ENCODE measurements around the gene FMN1.

The FMN1 gene

DNA sequence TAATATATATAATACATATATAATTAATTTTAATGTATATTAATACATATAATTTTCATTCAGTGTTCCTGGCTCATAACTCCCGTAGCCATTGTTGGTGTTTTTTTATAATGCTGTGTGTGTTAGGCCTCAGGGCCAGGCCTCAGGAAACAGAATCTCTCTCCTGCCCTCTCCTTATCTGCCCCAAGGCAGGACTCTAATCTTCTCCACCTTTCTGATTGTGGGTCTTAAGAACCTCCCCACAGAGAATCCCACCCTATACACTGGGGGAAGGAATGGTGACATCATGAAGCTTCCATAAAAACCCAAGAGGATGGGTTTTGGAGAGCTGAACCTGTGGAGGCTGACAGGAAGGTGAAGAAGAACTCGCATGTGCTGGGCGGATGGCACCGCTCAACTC, 4.0 kb upstream of the FMN1 start:
- Histone ChIP-seq H3K27ac (ENCODE audit: low read depth, low read length) (no peak overlapping the region), H3K27me3 (ENCODE audit: insufficient read depth, low read length) (peaks cover 16% of the 10 kb centered on the region), H3K36me3 (ENCODE audit: insufficient read depth, low read length) (no peaks in the 10 kb centered on the region), H3K79me2 (ENCODE audit: control insufficient read depth, insufficient read depth, low read length, unreplicated experiment) (no peaks in the 10 kb centered on the region), H2AFZ (ENCODE audit: low read length, unreplicated experiment) (no peak overlapping the region), H3K4me1 (ENCODE audit: control insufficient read depth, insufficient read depth, low read length, unreplicated experiment) (peaks cover 6% of the 10 kb centered on the region), H3K4me3 (ENCODE audit: low read depth, low read length) (no peak overlapping the region)

GRCh38 chr15:33197636-33198035, 3.1 kb upstream of the FMN1 start:
- Histone ChIP-seq H3K4me1 (ENCODE audit: control insufficient read depth, insufficient read depth, low read length, unreplicated experiment) (peaks cover 6% of the 10 kb centered on the region), H3K27ac (ENCODE audit: low read depth, low read length) (no peak overlapping the region), H2AFZ (ENCODE audit: low read length, unreplicated experiment) (no peak overlapping the region), H3K36me3 (ENCODE audit: insufficient read depth, low read length) (no peaks in the 10 kb centered on the region), H3K79me2 (ENCODE audit: control insufficient read depth, insufficient read depth, low read length, unreplicated experiment) (no peaks in the 10 kb centered on the region), H3K27me3 (ENCODE audit: insufficient read depth, low read length) (peaks cover 25% of the 10 kb centered on the region), H3K4me3 (ENCODE audit: low read depth, low read length) (no peak overlapping the region)

GRCh38 chr15:33194237-33194636, 277 bp downstream of the FMN1 start:
- H3K4me3 ChIP-seq (ENCODE audit: low read depth, low read length): peak overlapping the region; percentile 78
- H3K27ac ChIP-seq (ENCODE audit: low read depth, low read length): no peak overlapping the region
- no peaks in the 10 kb centered on the region for H3K79me2 ChIP-seq (ENCODE audit: control insufficient read depth, insufficient read depth, low read length, unreplicated experiment)
- peak overlapping the region; percentile 28 for H2AFZ ChIP-seq (ENCODE audit: low read length, unreplicated experiment)
- peaks cover 43% of the 10 kb centered on the region for H3K27me3 ChIP-seq (ENCODE audit: insufficient read depth, low read length)
- no peaks in the 10 kb centered on the region for H3K4me1 ChIP-seq (ENCODE audit: control insufficient read depth, insufficient read depth, low read length, unreplicated experiment)
- H3K36me3 ChIP-seq (ENCODE audit: insufficient read depth, low read length): no peaks in the 10 kb centered on the region

GRCh38 chr15:33191591-33191990, 2.9 kb downstream of the FMN1 start:
- Histone ChIP-seq H2AFZ (ENCODE audit: low read length, unreplicated experiment) (no peak overlapping the region), H3K36me3 (ENCODE audit: insufficient read depth, low read length) (no peaks in the 10 kb centered on the region), H3K27me3 (ENCODE audit: insufficient read depth, low read length) (peaks cover 58% of the 10 kb centered on the region), H3K4me1 (ENCODE audit: control insufficient read depth, insufficient read depth, low read length, unreplicated experiment) (no peaks in the 10 kb centered on the region), H3K27ac (ENCODE audit: low read depth, low read length) (no peak overlapping the region), H3K4me3 (ENCODE audit: low read depth, low read length) (no peak overlapping the region), H3K79me2 (ENCODE audit: control insufficient read depth, insufficient read depth, low read length, unreplicated experiment) (no peaks in the 10 kb centered on the region)

GRCh38 chr15:33190539-33190938, 4.0 kb downstream of the FMN1 start:
- no peaks in the 10 kb centered on the region for H3K36me3 ChIP-seq (ENCODE audit: insufficient read depth, low read length)
- H3K27me3 ChIP-seq (ENCODE audit: insufficient read depth, low read length): peaks cover 58% of the 10 kb centered on the region
- no peak overlapping the region for H3K4me3 ChIP-seq (ENCODE audit: low read depth, low read length)
- no peak overlapping the region for H2AFZ ChIP-seq (ENCODE audit: low read length, unreplicated experiment)
- H3K79me2 ChIP-seq (ENCODE audit: control insufficient read depth, insufficient read depth, low read length, unreplicated experiment): no peaks in the 10 kb centered on the region
- H3K27ac ChIP-seq (ENCODE audit: low read depth, low read length): no peak overlapping the region
- H3K4me1 ChIP-seq (ENCODE audit: control insufficient read depth, insufficient read depth, low read length, unreplicated experiment): no peaks in the 10 kb centered on the region

DNA sequence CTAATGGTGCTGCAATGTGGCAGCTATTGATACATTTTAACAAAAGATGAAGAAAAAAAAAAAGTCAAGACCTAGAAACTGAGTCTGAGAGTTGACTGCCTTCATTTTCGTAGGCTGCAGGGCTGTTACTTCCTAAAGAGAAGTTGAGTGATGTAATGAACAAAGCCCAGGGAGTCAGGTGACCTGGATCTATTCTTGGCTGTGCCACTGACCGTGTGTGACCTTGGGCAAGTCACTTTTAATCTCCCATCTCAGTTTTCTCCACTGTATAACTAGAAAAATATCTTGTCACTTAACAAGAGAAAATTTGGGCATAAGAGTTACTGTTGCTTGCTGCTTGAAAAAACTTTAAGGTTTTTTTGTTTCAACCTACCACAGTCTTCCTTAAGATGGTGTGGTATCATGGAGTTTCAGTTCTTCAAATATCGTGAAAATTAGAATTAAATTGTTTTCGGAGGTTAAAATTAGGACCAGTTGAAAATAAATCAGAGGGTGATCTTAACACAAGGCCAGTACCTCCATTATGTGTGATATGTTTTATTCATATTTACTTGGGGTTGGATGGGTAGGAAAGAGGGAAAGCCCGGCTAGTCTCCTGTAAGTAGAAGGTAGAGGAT, 5.8 kb downstream of the FMN1 start:
- Histone ChIP-seq H3K79me2 (ENCODE audit: control insufficient read depth, insufficient read depth, low read length, unreplicated experiment) (no peaks in the 10 kb centered on the region), H3K4me3 (ENCODE audit: low read depth, low read length) (no peak overlapping the region), H3K36me3 (ENCODE audit: insufficient read depth, low read length) (no peaks in the 10 kb centered on the region), H3K4me1 (ENCODE audit: control insufficient read depth, insufficient read depth, low read length, unreplicated experiment) (no peaks in the 10 kb centered on the region), H3K27ac (ENCODE audit: low read depth, low read length) (no peak overlapping the region), H3K27me3 (ENCODE audit: insufficient read depth, low read length) (peaks cover 57% of the 10 kb centered on the region), H2AFZ (ENCODE audit: low read length, unreplicated experiment) (no peak overlapping the region)

GRCh38 chr15:33188159-33188558, 6.4 kb downstream of the FMN1 start:
- Histone ChIP-seq H3K4me3 (ENCODE audit: low read depth, low read length) (no peak overlapping the region), H3K79me2 (ENCODE audit: control insufficient read depth, insufficient read depth, low read length, unreplicated experiment) (no peaks in the 10 kb centered on the region), H3K4me1 (ENCODE audit: control insufficient read depth, insufficient read depth, low read length, unreplicated experiment) (no peaks in the 10 kb centered on the region), H3K36me3 (ENCODE audit: insufficient read depth, low read length) (no peaks in the 10 kb centered on the region), H3K27ac (ENCODE audit: low read depth, low read length) (no peak overlapping the region), H2AFZ (ENCODE audit: low read length, unreplicated experiment) (no peak overlapping the region), H3K27me3 (ENCODE audit: insufficient read depth, low read length) (peaks cover 51% of the 10 kb centered on the region)

DNA sequence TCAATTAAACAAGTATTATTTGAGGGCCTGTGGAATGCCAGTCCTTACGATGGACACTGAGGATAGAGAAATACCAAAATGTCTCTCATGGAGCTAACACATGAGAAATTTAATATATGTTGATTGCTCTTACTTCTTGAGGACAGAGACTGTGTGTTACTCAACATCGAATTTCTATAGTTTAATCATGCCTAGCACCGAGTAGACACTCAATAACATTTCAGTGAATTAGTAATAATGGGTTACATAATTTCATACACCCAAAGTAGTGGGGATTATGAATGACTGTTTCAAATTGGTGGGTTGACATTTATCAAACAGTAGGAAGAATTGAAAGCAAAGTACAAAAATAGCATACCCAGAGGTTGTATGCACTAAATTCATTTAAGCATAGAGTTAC, 11.2 kb downstream of the FMN1 start:
- Histone ChIP-seq H3K27me3 (ENCODE audit: insufficient read depth, low read length) (peaks cover 6% of the 10 kb centered on the region), H3K36me3 (ENCODE audit: insufficient read depth, low read length) (no peaks in the 10 kb centered on the region), H3K79me2 (ENCODE audit: control insufficient read depth, insufficient read depth, low read length, unreplicated experiment) (no peaks in the 10 kb centered on the region), H3K4me3 (ENCODE audit: low read depth, low read length) (no peak overlapping the region), H3K4me1 (ENCODE audit: control insufficient read depth, insufficient read depth, low read length, unreplicated experiment) (no peaks in the 10 kb centered on the region), H3K27ac (ENCODE audit: low read depth, low read length) (no peak overlapping the region), H2AFZ (ENCODE audit: low read length, unreplicated experiment) (no peak overlapping the region)

DNA sequence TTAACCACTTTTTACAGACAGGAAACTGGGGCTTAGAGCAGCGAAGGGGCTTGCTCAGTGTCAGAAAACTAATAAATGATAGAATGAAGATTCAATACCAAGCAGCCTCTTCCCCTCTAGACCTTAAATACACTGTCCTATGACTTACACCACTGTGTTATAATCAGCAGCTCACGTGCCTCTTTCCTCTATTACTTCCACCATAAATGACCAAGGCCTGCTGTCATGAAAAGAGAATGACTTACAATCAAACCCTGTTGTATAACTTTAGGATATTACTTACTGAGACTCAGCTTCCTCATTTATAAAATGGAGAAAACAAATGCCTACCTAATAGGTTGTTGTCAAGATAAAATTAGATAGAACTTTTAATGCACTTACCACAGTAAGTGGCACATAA, 11.6 kb downstream of the FMN1 start:
- Histone ChIP-seq H3K27me3 (ENCODE audit: insufficient read depth, low read length) (0 out of 2 replicates have a peak, but pooled peaks cover 3% of the 10 kb centered on the region), H3K27ac (ENCODE audit: low read depth, low read length) (no peak overlapping the region), H3K4me1 (ENCODE audit: control insufficient read depth, insufficient read depth, low read length, unreplicated experiment) (no peaks in the 10 kb centered on the region), H3K36me3 (ENCODE audit: insufficient read depth, low read length) (no peaks in the 10 kb centered on the region), H2AFZ (ENCODE audit: low read length, unreplicated experiment) (no peak overlapping the region), H3K4me3 (ENCODE audit: low read depth, low read length) (no peak overlapping the region), H3K79me2 (ENCODE audit: control insufficient read depth, insufficient read depth, low read length, unreplicated experiment) (no peaks in the 10 kb centered on the region)

DNA sequence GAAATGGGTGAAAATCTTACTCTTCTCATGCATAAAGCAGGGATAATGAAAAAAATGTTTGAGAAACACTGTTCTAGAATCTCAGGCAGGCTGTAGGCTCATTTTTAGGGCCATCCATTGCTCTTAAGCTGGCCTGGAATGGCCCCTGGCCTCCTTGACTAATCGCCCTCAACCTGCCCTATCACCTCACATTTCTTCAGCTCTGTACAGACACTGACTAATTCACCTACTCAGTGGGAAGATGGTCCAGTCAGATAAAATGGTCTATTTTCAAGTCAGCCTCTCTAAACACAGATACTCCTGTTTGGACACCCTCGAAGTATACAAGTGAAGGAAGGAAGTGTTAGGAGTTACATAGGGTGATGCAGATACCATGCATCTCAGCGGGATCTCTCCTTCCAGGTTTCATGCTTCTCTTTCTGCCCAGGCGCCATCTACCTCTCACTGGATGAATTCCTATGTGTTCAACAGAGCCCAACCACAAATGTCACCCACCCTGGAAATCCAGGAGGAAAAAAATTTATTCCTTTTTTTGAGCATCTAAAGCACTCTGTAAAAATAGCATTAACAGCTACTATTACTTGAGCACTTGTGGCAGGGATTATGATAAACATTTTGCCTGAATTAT, 12.1 kb downstream of the FMN1 start:
- Histone ChIP-seq H3K4me1 (ENCODE audit: control insufficient read depth, insufficient read depth, low read length, unreplicated experiment) (no peaks in the 10 kb centered on the region), H3K27ac (ENCODE audit: low read depth, low read length) (no peak overlapping the region), H3K36me3 (ENCODE audit: insufficient read depth, low read length) (no peaks in the 10 kb centered on the region), H3K79me2 (ENCODE audit: control insufficient read depth, insufficient read depth, low read length, unreplicated experiment) (no peaks in the 10 kb centered on the region), H3K27me3 (ENCODE audit: insufficient read depth, low read length) (0 out of 2 replicates have a peak, but pooled peaks cover 2% of the 10 kb centered on the region), H2AFZ (ENCODE audit: low read length, unreplicated experiment) (no peak overlapping the region), H3K4me3 (ENCODE audit: low read depth, low read length) (no peak overlapping the region)

DNA sequence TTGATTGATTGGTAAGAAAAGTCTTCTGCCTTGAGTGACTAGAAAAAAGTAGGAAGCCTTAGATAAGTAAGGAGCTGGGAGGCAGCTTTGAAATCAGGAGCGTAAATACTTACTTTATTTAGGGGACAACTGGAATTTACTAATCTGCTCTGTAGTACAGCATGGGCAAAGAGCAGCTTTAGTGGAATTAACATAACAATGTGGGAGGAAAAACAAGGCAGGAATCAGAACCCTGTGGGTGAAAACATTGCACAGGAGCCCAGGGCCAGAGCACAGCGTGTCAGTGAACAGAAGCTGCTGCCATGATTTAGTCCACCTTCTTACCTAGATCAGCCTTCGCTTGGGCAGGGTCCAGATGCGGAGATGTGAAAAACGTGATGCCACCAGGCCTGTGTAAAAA, 14.6 kb downstream of the FMN1 start:
- Histone ChIP-seq H3K4me1 (ENCODE audit: control insufficient read depth, insufficient read depth, low read length, unreplicated experiment) (no peaks in the 10 kb centered on the region), H3K4me3 (ENCODE audit: low read depth, low read length) (no peak overlapping the region), H3K79me2 (ENCODE audit: control insufficient read depth, insufficient read depth, low read length, unreplicated experiment) (no peaks in the 10 kb centered on the region), H3K27ac (ENCODE audit: low read depth, low read length) (no peak overlapping the region), H3K27me3 (ENCODE audit: insufficient read depth, low read length) (no peaks in the 10 kb centered on the region), H2AFZ (ENCODE audit: low read length, unreplicated experiment) (no peak overlapping the region), H3K36me3 (ENCODE audit: insufficient read depth, low read length) (no peaks in the 10 kb centered on the region)
